NCI-H748 treated with DMSO at 0.1 percent for 48 hours (cell line): ENCODE data around the gene SHISA5.

Source experiments
- DNase-seq: peaks from one replicate; lab custom pipeline; 2025; lab: John Stamatoyannopoulos, UW

The SHISA5 gene

GRCh38 chr3:48429960-48430707 lies 73.8 kb downstream of the SHISA5 start, which contains the start of gene PLXNB1:
Gene PLXNB1 (minus strand): TSS chr3:48430086. CDS start chr3:48424611, 5,475 bp downstream.
- peak; percentile 70 for DNase-seq

- peak; percentile 36 for DNase-seq
Observed at GRCh38 chr3:48429317-48429959, 74.5 kb downstream of the SHISA5 start.

- no peak for DNase-seq
Observed at GRCh38 chr3:48428572-48429316, 75.2 kb downstream of the SHISA5 start.

GRCh38 chr3:48428088-48428571 lies 75.8 kb downstream of the SHISA5 start:
- DNase-seq, result no peak

- DNase-seq, result no peak
Observed at GRCh38 chr3:48427630-48427962, 76.4 kb downstream of the SHISA5 start.

GRCh38 chr3:48426944-48427629 lies 76.9 kb downstream of the SHISA5 start:
- DNase-seq, result no peak

GRCh38 chr3:48426401-48426909 lies 77.5 kb downstream of the SHISA5 start:
- no peak for DNase-seq

- DNase-seq, result no peak
Observed at GRCh38 chr3:48425281-48425812, 78.6 kb downstream of the SHISA5 start.

GRCh38 chr3:48423883-48424695 lies 79.9 kb downstream of the SHISA5 start:
- DNase-seq, result no peak

- no peak for DNase-seq
Observed at GRCh38 chr3:48423241-48423882, 80.6 kb downstream of the SHISA5 start.

GRCh38 chr3:48422681-48423080 lies 81.3 kb downstream of the SHISA5 start:
- no peak for DNase-seq

- no peak for DNase-seq
Observed at GRCh38 chr3:48422272-48422671, 81.7 kb downstream of the SHISA5 start.

- DNase-seq, result no peak
Observed at GRCh38 chr3:48420561-48420960, 83.4 kb downstream of the SHISA5 start.

GRCh38 chr3:48419597-48419996 lies 84.4 kb downstream of the SHISA5 start:
- DNase-seq, result no peak

- no peak for DNase-seq
Observed at GRCh38 chr3:48419149-48419548, 84.8 kb downstream of the SHISA5 start.

GRCh38 chr3:48418651-48419050 lies 85.3 kb downstream of the SHISA5 start:
- DNase-seq, result no peak

GRCh38 chr3:48418140-48418539 lies 85.8 kb downstream of the SHISA5 start:
- no peak for DNase-seq
